ENCODE data around the gene CRAMP1.
"Not testable (repeated sequence)": the region's sequence is repeated elsewhere in the genome, so short reads cannot be mapped to it uniquely, and the experiment has no call there.

Gene CRAMP1

GRCh38 chr16:1612320-1613111 lies at the start of gene CRAMP1:
TSS of gene CRAMP1 (plus strand) at chr16:1612360. CDS start at chr16:1614640, 2,280 bp downstream.
- FAIRE-seq, result no peak

GRCh38 chr16:1563786-1564185 lies 48.4 kb upstream of the CRAMP1 start:
- no peak for FAIRE-seq

GRCh38 chr16:1564325-1564724 lies 47.8 kb upstream of the CRAMP1 start:
- no peak for FAIRE-seq

GRCh38 chr16:1565083-1565805 lies 46.9 kb upstream of the CRAMP1 start:
- FAIRE-seq, result no peak

- no peak for FAIRE-seq
Measured at GRCh38 chr16:1567988-1568387, 44.2 kb upstream of the CRAMP1 start.

GRCh38 chr16:1571012-1571671 lies 41.0 kb upstream of the CRAMP1 start:
- FAIRE-seq, result no peak

GRCh38 chr16:1572673-1573072 lies 39.5 kb upstream of the CRAMP1 start:
- no peak for FAIRE-seq

- no peak for FAIRE-seq
Measured at GRCh38 chr16:1573301-1573700, 38.9 kb upstream of the CRAMP1 start.

GRCh38 chr16:1575578-1575977 lies 36.6 kb upstream of the CRAMP1 start:
- no peak for FAIRE-seq

- no peak for FAIRE-seq
Measured at GRCh38 chr16:1579214-1579613, 32.9 kb upstream of the CRAMP1 start.

- FAIRE-seq, result no peak
Measured at GRCh38 chr16:1580256-1580655, 31.9 kb upstream of the CRAMP1 start.

GRCh38 chr16:1580956-1581355 lies 31.2 kb upstream of the CRAMP1 start:
- FAIRE-seq, result no peak

GRCh38 chr16:1581804-1582203 lies 30.4 kb upstream of the CRAMP1 start:
- FAIRE-seq, result no peak

- no peak for FAIRE-seq
Measured at GRCh38 chr16:1583180-1583579, 29.0 kb upstream of the CRAMP1 start.

- FAIRE-seq, result no peak
Measured at GRCh38 chr16:1584926-1585484, 27.2 kb upstream of the CRAMP1 start.

- FAIRE-seq, result no peak
Measured at GRCh38 chr16:1590366-1590765, 21.8 kb upstream of the CRAMP1 start.

- FAIRE-seq, result no peak
Measured at GRCh38 chr16:1590930-1591705, 21.0 kb upstream of the CRAMP1 start.

GRCh38 chr16:1592446-1592845 lies 19.7 kb upstream of the CRAMP1 start:
- FAIRE-seq, result no peak

GRCh38 chr16:1595511-1595910 lies 16.6 kb upstream of the CRAMP1 start:
- FAIRE-seq, result not testable (repeated sequence)

GRCh38 chr16:1596516-1596915 lies 15.6 kb upstream of the CRAMP1 start:
- FAIRE-seq, result no peak

- no peak for FAIRE-seq
Measured at GRCh38 chr16:1597154-1597553, 15.0 kb upstream of the CRAMP1 start.

GRCh38 chr16:1601031-1601430 lies 11.1 kb upstream of the CRAMP1 start:
- FAIRE-seq, result no peak

- no peak for FAIRE-seq
Measured at GRCh38 chr16:1601489-1601888, 10.7 kb upstream of the CRAMP1 start.
